GM21786 (cell line): Measurements from ENCODE around the gene MAP1LC3B.
A peak's percentile ranks its signal among the peaks of the same experiment; 100 is the strongest.

Experiments used
- ATAC-seq: cut with Tn5 transposase; IDR thresholded peaks from one replicate; pipeline ENCODE4 v1.9.1; 2021; ENCODE audit not compliant: unreplicated experiment

The MAP1LC3B gene

GRCh38 chr16:87391950-87392820, at the start of gene MAP1LC3B:
MAP1LC3B (plus strand) TSS chr16:87392336; CDS start chr16:87392428, 92 bp downstream.
- ATAC-seq = peak; percentile 55

DNA sequence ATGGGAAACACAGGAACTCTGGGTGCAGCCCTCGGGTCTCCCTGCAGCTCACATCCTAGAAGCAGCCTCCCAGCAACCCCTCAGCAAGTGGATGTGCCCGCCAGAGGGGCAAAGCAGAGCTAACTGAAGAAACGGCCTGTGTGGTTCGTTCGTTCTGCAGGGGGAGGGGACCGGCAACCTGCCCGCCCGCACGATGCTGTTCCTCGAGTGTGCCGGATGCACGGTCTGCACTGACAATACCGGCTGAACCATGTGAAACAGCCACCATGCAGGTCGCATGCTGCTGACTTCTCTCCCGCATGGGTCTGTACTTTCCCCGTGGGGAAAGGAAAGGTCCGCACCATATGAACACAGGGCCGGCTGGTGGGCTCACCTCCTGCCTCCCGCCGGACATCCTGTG, 49.6 kb upstream of the MAP1LC3B start:
- ATAC-seq = no peak

- ATAC-seq = no peak
Measured at GRCh38 chr16:87342978-87343752, 49.0 kb upstream of the MAP1LC3B start.

DNA sequence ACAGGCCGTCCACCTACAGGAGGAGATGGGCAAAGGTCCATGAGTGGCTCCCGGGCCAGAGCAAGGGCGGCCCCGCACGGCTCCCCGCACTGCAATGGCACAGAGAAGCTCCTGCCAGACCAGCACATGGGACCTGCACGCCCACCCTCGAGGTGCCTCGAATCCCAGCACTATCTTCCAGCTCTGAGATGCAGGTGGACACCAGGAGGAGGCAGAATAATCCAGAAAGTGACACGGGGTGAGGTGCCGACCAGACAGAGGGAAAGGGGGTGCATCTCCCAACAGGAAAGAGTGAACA, 48.4 kb upstream of the MAP1LC3B start:
- no peak for ATAC-seq

DNA sequence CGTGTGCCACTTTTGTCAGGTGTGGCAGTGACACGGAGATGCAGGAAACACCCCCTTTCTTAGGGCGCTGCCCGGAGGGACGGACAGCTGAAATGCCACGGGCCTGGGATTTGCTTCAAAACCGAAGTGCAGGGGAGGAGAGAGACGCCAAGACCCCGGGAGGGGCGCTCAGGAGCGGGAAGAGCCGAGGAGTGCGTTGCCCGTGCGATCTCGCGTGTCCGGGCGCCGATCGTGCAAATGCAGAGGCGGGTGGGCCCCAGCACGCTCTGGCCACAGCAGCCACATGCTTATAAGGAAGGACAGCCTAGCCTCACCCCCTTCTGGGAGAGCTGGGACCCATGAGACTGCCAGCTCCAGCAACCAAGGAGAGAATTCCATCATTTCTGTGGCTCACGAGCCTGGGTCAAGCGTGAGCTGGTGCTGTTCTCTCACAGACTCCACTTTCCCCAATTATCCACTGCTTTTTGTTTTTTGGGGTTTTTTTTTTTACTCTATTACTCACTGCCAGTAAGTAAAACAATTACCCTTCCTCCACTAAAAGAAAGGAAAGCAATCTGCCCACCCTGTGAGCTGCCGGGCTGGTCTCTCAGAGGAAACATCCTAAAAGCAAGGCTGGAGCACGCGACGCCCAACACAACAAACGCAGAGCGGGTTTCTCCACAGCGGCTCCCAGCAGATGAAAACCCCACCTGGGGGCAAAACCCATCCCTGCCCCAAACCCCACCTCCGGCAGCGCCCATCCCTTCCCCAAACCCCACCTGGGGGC, 47.8 kb upstream of the MAP1LC3B start:
- no peak for ATAC-seq

GRCh38 chr16:87344931-87345631, 47.1 kb upstream of the MAP1LC3B start:
- ATAC-seq = no peak

GRCh38 chr16:87345726-87346424, 46.3 kb upstream of the MAP1LC3B start:
- ATAC-seq = no peak

DNA sequence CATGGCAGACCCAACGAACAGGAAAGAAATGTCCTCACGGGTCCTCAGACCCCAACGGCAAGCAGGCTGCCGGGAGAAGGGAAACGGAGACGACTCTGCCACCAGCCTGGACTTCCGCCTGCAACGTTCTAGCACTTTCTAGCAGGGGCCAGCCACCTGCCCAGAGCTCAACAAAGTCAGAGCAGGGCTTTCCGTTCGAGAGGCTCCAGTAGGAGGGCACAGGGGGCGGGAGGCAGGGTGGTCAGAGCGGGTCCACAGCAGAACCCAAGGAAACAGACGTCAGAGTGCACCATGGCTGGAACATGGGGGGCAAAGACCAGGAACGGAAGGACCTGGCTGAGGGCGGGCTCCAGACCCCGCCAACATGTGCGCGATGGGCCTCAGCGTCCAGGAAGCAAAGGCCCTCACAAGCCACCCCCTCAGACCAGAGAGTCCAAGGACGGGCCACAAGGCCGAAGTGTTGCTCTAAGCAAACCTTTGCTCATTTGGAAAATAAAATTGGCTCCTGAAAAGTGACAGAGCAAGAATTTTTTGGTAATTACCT, 45.5 kb upstream of the MAP1LC3B start:
- ATAC-seq = no peak

GRCh38 chr16:87347932-87348615, 44.1 kb upstream of the MAP1LC3B start:
- ATAC-seq = no peak

- ATAC-seq = no peak
Measured at GRCh38 chr16:87348616-87349157, 43.4 kb upstream of the MAP1LC3B start.

DNA sequence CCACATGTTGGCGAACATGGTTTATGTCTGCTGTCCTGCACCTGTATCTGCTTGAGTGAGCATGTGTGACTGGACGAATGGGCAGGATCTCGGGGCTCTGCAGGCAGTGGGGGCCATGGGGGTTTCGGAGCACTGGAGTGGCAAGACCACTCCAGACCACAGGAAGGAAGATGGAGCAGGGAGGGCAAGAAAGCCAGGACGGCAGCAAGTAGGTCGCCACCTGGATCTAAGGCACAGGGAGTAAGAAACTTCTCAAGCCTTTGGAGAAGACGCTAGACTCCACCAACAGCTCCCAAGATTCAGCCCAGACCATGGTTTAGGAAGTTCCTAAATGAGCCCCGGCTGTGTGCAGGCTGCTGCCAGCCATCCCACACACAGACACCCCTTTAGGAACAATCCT, 42.1 kb upstream of the MAP1LC3B start:
- no peak for ATAC-seq

- ATAC-seq = no peak
Measured at GRCh38 chr16:87350681-87351319, 41.3 kb upstream of the MAP1LC3B start.

DNA sequence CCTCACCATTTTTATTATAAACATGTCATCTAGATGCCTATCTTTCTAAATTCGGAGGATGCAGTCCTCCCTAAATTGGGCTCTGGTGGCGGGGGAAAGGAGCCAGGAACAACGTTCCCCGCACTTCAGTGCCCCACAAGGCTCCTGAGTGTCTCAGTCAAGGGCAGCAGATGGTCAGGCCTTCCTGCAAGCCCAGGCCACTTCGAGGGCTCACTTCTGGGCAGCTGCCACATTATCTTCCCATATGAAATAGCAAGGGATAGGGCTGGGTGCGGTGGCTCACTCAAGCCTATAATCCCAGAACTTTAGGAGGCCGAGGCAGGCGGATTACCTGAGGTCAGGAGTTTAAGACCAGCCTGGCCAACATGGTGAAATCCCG, 40.8 kb upstream of the MAP1LC3B start:
- no peak for ATAC-seq

- no peak for ATAC-seq
Measured at GRCh38 chr16:87352818-87353217, 39.3 kb upstream of the MAP1LC3B start.

- no peak for ATAC-seq
Measured at GRCh38 chr16:87353613-87354012, 38.5 kb upstream of the MAP1LC3B start.

DNA sequence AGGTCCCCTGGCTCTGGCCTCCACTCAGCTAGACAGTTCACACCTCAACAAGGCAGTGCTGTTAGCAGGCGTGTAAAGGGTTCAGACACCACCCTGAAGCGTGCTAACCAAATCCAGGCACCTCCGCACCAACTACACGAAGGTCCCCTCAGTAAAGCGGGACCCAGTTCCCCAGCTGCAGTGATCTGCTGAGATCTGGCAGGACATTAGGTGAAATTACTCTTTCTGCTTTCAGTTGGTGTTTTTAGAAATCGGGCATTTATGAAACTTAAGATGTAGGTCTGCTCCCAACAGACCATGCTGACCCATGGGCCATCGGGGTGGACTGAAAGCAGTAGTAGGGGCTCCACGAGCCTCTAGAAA, 35.7 kb upstream of the MAP1LC3B start:
- no peak for ATAC-seq

DNA sequence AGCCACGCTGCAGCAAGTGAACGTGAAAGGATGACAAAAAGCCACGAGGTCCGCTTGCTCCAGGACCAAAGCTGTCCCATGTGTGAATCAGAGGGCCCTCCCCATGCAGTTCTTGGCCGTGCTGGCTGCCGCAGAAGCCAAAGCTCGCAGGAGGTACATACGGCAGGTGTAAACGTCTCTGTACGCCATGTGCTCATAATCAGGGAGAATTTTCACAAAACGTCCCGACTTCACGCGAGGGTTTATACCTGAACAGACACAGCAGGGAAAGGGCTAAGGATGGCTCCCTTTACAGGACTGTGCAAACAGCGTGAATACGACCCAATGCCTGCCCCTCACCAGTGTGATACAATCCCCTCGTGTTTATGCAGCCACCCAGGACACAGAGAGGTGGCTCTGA, 33.9 kb upstream of the MAP1LC3B start:
- ATAC-seq = no peak

- no peak for ATAC-seq
Measured at GRCh38 chr16:87358696-87359095, 33.4 kb upstream of the MAP1LC3B start.

GRCh38 chr16:87359121-87359520, 33.0 kb upstream of the MAP1LC3B start:
- ATAC-seq = no peak
